ENCODE results near the gene LMO7. TPM values are rescaled to one million over a fixed set of nuclear protein-coding genes. Genes with fewer than 3 reads are reported as not detected.
"Not testable (repeated sequence)": the region's sequence is repeated elsewhere in the genome, so short reads cannot be mapped to it uniquely, and the experiment has no call there.

LMO7 gene
- polyA plus RNA-seq, 3 donors from 2014 or later, result 0.96 to 4.1 TPM; not detected in 1

- H3K9me3 Mint-ChIP-seq, result peaks cover 0 to 2% (median 0%) of the 10 kb centered on the region in 6 donors
- no peak overlapping the region for H3K4me3 Mint-ChIP-seq
- no peak for DNase-seq
- no peaks in the 10 kb centered on the region for H3K4me1 Mint-ChIP-seq
- no peaks in the 10 kb centered on the region for H3K27me3 Mint-ChIP-seq (ENCODE audit: low read depth in 3 of 3)
- no peak overlapping the region for H3K27ac Mint-ChIP-seq
- peaks cover 4 to 12% (median 9%) of the 10 kb centered on the region in 3 donors for H3K36me3 Mint-ChIP-seq
These were observed 79.7 kb downstream of the LMO7 start for GRCh38 chr13:75715601-75716523.

GRCh38 chr13:75717525-75717924 is 81.4 kb downstream of the LMO7 start:
- DNase-seq, result no peak
- Mint-ChIP-seq H3K27me3 (ENCODE audit: low read depth in 3 of 3) (no peaks in the 10 kb centered on the region), H3K4me3 (no peak overlapping the region), H3K36me3 (peaks cover 4 to 15% (median 9%) of the 10 kb centered on the region in 3 donors), H3K4me1 (no peaks in the 10 kb centered on the region), H3K27ac (no peak overlapping the region), H3K9me3 (peaks cover 0 to 1% (median 0%) of the 10 kb centered on the region in 6 donors)

GRCh38 chr13:75721307-75721706 is 85.2 kb downstream of the LMO7 start:
- Mint-ChIP-seq H3K9me3 (no peaks in the 10 kb centered on the region), H3K36me3 (peaks cover 4 to 15% (median 6%) of the 10 kb centered on the region in 3 donors), H3K4me1 (no peaks in the 10 kb centered on the region), H3K27me3 (ENCODE audit: low read depth in 3 of 3) (peaks cover 0 to 2% (median 1%) of the 10 kb centered on the region in 3 donors), H3K27ac (no peak overlapping the region), H3K4me3 (no peak overlapping the region)
- DNase-seq, result no peak

GRCh38 chr13:75723901-75724300 is 87.8 kb downstream of the LMO7 start:
- no peak overlapping the region for H3K27ac Mint-ChIP-seq
- no peak for DNase-seq
- peaks cover 4 to 10% (median 7%) of the 10 kb centered on the region in 3 donors for H3K36me3 Mint-ChIP-seq
- no peaks in the 10 kb centered on the region for H3K4me1 Mint-ChIP-seq
- no peaks in the 10 kb centered on the region for H3K9me3 Mint-ChIP-seq
- H3K27me3 Mint-ChIP-seq (ENCODE audit: low read depth in 3 of 3), result peaks cover 0 to 2% (median 1%) of the 10 kb centered on the region in 3 donors
- no peak overlapping the region for H3K4me3 Mint-ChIP-seq

- H3K36me3 Mint-ChIP-seq, result peaks cover 0 to 4% (median 3%) of the 10 kb centered on the region in 3 donors
- no peak overlapping the region for H3K4me3 Mint-ChIP-seq
- peaks cover 0 to 2% (median 1%) of the 10 kb centered on the region in 3 donors for H3K27me3 Mint-ChIP-seq (ENCODE audit: low read depth in 3 of 3)
- DNase-seq, result no peak
- H3K4me1 Mint-ChIP-seq, result no peaks in the 10 kb centered on the region
- H3K27ac Mint-ChIP-seq, result no peak overlapping the region
- H3K9me3 Mint-ChIP-seq, result no peaks in the 10 kb centered on the region
These were observed 88.8 kb downstream of the LMO7 start for GRCh38 chr13:75724752-75725517.

GRCh38 chr13:75725736-75726135 is 89.6 kb downstream of the LMO7 start:
- H3K4me3 Mint-ChIP-seq, result no peak overlapping the region
- H3K36me3 Mint-ChIP-seq, result peaks cover 0 to 4% (median 3%) of the 10 kb centered on the region in 3 donors
- peaks cover 0 to 2% (median 1%) of the 10 kb centered on the region in 3 donors for H3K27me3 Mint-ChIP-seq (ENCODE audit: low read depth in 3 of 3)
- no peaks in the 10 kb centered on the region for H3K4me1 Mint-ChIP-seq
- H3K9me3 Mint-ChIP-seq, result no peaks in the 10 kb centered on the region
- no peak for DNase-seq
- no peak overlapping the region for H3K27ac Mint-ChIP-seq

- no peaks in the 10 kb centered on the region for H3K4me1 Mint-ChIP-seq
- no peak overlapping the region for H3K4me3 Mint-ChIP-seq
- peaks cover 0 to 2% (median 1%) of the 10 kb centered on the region in 3 donors for H3K27me3 Mint-ChIP-seq (ENCODE audit: low read depth in 3 of 3)
- peaks cover 0 to 4% (median 3%) of the 10 kb centered on the region in 3 donors for H3K36me3 Mint-ChIP-seq
- H3K9me3 Mint-ChIP-seq, result peaks cover 0 to 4% (median 0%) of the 10 kb centered on the region in 6 donors
- no peak overlapping the region for H3K27ac Mint-ChIP-seq
- no peak for DNase-seq
These were observed 90.2 kb downstream of the LMO7 start for GRCh38 chr13:75726306-75726705.

GRCh38 chr13:75733113-75733512 is 97.0 kb downstream of the LMO7 start:
- not testable (repeated sequence) for H3K4me1 Mint-ChIP-seq; H3K27me3 Mint-ChIP-seq (ENCODE audit: low read depth in 3 of 3); H3K4me3 Mint-ChIP-seq; DNase-seq; H3K27ac Mint-ChIP-seq
- Mint-ChIP-seq H3K9me3 (peaks cover 0 to 11% (median 4%) of the 10 kb centered on the region in 6 donors), H3K36me3 (peaks cover 6 to 16% (median 7%) of the 10 kb centered on the region in 3 donors)

GRCh38 chr13:75736173-75736572 is 100.0 kb downstream of the LMO7 start:
- Mint-ChIP-seq H3K4me1 (no peaks in the 10 kb centered on the region), H3K27me3 (ENCODE audit: low read depth in 3 of 3) (peaks cover 0 to 3% (median 2%) of the 10 kb centered on the region in 3 donors), H3K9me3 (peaks cover 0 to 8% (median 3%) of the 10 kb centered on the region in 6 donors), H3K27ac (no peak overlapping the region), H3K4me3 (no peak overlapping the region), H3K36me3 (peaks cover 6 to 15% (median 7%) of the 10 kb centered on the region in 3 donors)
- DNase-seq, result no peak

GRCh38 chr13:75738841-75739240 is 102.7 kb downstream of the LMO7 start:
- Mint-ChIP-seq H3K9me3 (peaks cover 0 to 4% (median under 1%) of the 10 kb centered on the region in 6 donors), H3K4me3 (no peak overlapping the region), H3K4me1 (no peaks in the 10 kb centered on the region), H3K27me3 (ENCODE audit: low read depth in 3 of 3) (peaks cover 0 to 4% (median 0%) of the 10 kb centered on the region in 3 donors), H3K27ac (no peak overlapping the region), H3K36me3 (peaks cover 3 to 10% (median 3%) of the 10 kb centered on the region in 3 donors)
- no peak for DNase-seq

- Mint-ChIP-seq H3K27me3 (ENCODE audit: low read depth in 3 of 3) (peaks cover 0 to 4% (median 0%) of the 10 kb centered on the region in 3 donors), H3K27ac (no peak overlapping the region)
These were observed 103.2 kb downstream of the LMO7 start for GRCh38 chr13:75739244-75739868.

GRCh38 chr13:75740031-75740430 is 103.9 kb downstream of the LMO7 start:
- peaks cover 0 to 4% (median 0%) of the 10 kb centered on the region in 3 donors for H3K27me3 Mint-ChIP-seq (ENCODE audit: low read depth in 3 of 3)
- no peak overlapping the region for H3K4me3 Mint-ChIP-seq
- no peaks in the 10 kb centered on the region for H3K4me1 Mint-ChIP-seq
- H3K9me3 Mint-ChIP-seq, result peaks cover 0 to 4% (median 0%) of the 10 kb centered on the region in 6 donors
- no peak for DNase-seq
- H3K36me3 Mint-ChIP-seq, result peaks cover 0 to 7% (median 0%) of the 10 kb centered on the region in 3 donors
- H3K27ac Mint-ChIP-seq, result no peak overlapping the region

More at GRCh38 chr13:75739244-75739868, 103.2 kb downstream of the LMO7 start:
- H3K4me3 Mint-ChIP-seq, result no peak overlapping the region
- peaks cover 0 to 7% (median 0%) of the 10 kb centered on the region in 3 donors for H3K36me3 Mint-ChIP-seq
- no peak for DNase-seq
- H3K4me1 Mint-ChIP-seq, result no peaks in the 10 kb centered on the region
- H3K9me3 Mint-ChIP-seq, result peaks cover 0 to 4% (median 0%) of the 10 kb centered on the region in 6 donors

GRCh38 chr13:75743072-75743471 is 106.9 kb downstream of the LMO7 start:
- not testable (repeated sequence) for H3K9me3 Mint-ChIP-seq; H3K27me3 Mint-ChIP-seq (ENCODE audit: low read depth in 3 of 3); DNase-seq; H3K27ac Mint-ChIP-seq; H3K4me3 Mint-ChIP-seq; H3K4me1 Mint-ChIP-seq; H3K36me3 Mint-ChIP-seq
